Measurements from ENCODE around the gene YWHAH.
"Not testable (repeated sequence)": the region's sequence is repeated elsewhere in the genome, so short reads cannot be mapped to it uniquely, and the experiment has no call there.

YWHAH gene

DNA sequence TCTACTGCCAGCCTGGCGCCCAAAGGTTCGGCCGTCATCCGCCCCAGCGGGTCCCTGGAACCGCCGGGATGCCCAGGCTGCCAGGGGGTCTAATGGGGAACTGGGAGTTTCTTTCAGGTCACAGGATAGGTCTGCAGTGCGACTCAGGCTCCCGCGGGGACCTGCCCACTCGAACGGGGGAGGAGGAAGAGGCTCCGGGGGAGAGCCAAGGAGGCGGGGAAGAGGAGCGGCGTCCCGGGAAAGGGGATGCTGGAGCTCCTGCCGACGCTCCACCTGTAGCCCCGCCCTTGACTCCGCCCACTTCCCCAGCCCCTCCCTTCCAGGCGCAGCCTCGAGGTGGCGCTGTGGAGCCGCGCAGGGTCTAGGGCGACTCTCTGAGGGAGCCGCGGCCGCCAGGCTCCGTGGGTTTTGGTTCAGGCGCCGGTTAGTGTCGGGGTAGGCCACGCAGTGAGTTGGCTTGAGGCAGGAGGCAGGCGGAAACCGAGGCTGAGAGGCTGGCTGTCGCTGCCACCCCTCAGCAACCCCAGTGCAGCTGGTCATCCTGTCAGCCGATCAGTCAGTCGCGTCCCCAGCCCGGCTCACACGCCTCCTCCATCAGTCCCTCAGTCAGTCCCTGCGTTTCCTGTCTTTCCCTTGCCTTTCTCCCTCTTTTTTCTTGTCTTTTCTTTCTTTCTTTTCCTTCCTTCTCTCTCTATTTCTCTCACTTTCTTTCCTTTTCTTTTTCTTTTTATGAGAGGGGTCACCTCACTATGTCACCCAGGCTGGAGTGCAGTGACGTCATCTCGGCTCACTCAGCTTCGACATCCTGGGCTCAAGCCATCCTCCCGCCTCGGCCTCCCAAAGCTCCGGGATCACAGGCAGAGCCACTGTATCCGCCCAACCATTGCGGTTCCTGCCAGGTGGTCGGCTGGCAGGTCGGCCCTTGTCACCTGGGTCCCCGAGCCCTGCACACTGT, 26.4 kb downstream of the YWHAH start:
- intact Hi-C loops (cut with DNase I): no loop called here
- DNase-seq: peak; percentile 81 to 98 (median 88)

DNA sequence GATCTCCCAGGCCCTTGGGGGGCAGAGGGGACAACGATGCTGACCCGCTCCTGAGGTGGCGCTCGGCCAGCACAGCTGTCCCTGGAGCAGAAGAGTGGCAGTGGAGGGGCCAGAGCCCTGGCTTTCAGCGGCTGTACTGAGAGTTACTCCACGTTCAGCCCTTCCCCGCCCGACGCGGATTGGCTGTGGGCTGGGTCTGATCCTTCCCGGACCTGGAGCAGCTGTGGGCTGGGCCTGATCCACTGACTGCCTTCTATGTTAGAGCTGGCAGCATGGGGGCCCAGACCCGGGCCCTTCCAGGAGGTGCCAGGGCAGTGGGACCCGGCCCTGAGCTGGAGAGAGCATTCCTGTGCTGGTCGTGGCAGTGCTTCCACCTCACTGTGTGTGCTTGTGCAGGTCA, 27.8 kb downstream of the YWHAH start:
- DNase-seq: no peak
- intact Hi-C loops (cut with DNase I): no loop called here

DNA sequence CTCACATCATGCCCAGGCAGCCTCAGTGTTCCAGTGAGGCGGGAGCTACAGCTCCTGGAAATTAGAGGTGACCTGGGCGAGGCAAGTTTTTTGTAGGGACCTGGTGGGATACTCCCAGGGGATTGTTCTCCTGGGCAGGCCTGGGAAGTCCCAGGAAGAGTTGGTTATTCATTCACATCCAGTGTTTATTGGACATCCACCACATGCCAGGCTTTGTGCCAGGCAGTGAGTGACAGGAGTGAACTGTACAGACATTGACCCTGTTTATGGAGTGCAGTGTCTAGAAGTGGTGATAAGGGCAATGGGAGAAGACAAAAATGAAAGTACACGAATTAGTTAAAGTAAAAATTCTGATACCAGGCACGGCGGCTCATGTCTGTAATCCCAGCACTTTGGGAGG, 29.4 kb downstream of the YWHAH start:
- peak in 1 of 10 donors; percentile 44 for DNase-seq
- intact Hi-C loops (cut with DNase I): no loop called here

DNA sequence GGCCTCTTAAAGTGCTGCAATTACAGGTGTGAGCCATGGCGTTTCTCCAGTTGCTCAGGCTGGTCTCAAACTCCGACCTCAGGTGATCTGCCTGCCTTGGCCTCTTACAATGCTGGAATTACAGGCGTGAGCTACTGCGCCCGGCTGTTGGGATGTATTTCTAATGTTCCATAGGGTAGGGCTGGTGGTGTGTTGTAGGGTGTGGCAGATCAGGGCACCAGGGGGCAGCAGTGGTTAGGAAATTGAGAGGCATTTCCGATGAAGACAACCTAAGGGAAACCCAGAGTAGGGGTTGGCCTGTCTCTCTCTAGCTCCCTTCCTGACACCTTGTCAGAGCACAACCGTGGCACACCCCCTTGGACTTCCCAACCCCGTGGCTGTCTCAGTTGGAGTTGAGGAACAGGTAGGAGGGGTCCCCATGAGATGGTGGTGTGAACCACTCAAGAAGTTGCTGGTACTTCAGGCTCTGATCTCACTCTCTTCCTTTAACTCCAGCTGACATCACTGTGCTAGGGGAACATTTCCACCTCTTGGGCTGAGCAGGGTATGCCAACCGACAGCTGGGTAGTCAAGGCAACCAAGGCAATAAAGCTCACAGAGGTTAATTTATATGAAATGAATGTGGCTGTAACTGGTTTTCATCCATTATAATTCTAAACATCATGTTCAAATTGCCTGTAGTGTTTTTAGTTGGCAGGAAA, 33.0 kb downstream of the YWHAH start:
- intact Hi-C loops (cut with DNase I): loop anchor here (5.0 kb wide), 2 partner anchors 290 to 495 kb away; partner anchors contain the start of gene FBXO7

DNA sequence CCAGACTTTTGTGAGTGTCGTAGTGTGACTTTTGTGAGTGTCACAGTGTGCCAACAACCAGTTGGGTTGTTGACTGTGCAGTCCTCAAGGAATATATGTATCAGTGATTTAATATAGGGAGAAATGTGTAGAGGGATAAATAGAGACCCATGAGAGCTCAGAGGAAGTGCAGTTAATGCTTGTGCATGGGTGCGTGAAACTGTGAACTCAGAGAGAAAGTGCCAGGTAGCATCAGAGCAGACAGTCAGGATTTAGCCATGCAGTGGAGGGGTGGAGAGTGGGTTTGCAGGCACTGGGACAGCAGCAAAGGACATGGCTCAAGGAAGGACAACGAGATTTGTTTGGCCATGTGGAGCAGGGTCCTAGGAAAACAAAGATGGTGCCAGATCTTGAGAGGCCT, 33.6 kb downstream of the YWHAH start:
- intact Hi-C loops (cut with DNase I): loop anchor here (2.0 to 5.0 kb wide), 3 partner anchors 105 to 494 kb away; partner anchors contain the start of gene FBXO7
- peak in 1 of 10 donors; percentile 22 for DNase-seq

More for the DNA sequence above, 33.0 kb downstream of the YWHAH start:
- peak; percentile 30 to 94 (median 75) for DNase-seq

DNA sequence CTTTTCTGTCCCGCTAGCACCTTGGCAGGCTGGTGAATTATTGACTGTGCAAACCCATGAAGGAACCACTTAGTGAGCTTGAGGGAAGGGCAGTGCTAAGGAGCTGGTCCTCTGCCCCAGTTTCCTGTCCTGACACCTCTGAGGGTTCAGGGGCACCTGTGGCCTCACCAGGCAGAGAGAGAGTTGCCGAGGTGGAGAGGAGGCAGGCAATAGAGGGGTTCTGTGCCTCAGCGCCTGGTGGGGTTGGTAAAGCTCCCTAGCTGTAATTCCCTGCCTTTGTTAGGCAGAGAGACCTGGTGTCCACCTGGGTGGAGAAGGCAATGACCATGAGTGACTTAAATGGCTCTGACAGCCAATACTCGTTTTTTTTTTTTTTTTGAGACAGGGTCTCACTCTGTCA, 36.3 kb downstream of the YWHAH start:
- intact Hi-C loops (cut with DNase I): no loop called here

DNA sequence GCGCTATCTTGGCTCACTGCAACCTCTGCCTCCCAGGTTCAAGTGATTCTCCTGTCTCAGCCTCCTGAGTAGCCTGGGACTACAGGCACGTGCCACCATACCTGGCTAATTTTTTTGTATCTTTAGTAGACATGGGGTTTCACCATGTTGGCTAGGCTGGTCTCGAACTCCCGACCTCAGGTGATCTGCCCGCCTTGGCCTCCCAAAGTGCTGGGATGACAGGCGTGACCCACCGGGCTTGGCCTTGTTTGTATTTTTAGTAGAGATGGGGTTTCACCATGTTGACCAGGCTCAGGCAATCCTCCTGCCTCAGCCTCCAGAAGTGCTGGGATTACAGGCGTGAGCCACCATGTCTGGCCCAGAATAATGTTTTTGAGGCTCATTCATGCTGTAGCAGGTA, 37.6 kb downstream of the YWHAH start:
- peak in 1 of 10 donors; percentile 55 for DNase-seq
- intact Hi-C loops (cut with DNase I): not testable (repeated sequence)

More for the DNA sequence above, 36.3 kb downstream of the YWHAH start:
- peak in 1 of 10 donors; percentile 24 for DNase-seq

DNA sequence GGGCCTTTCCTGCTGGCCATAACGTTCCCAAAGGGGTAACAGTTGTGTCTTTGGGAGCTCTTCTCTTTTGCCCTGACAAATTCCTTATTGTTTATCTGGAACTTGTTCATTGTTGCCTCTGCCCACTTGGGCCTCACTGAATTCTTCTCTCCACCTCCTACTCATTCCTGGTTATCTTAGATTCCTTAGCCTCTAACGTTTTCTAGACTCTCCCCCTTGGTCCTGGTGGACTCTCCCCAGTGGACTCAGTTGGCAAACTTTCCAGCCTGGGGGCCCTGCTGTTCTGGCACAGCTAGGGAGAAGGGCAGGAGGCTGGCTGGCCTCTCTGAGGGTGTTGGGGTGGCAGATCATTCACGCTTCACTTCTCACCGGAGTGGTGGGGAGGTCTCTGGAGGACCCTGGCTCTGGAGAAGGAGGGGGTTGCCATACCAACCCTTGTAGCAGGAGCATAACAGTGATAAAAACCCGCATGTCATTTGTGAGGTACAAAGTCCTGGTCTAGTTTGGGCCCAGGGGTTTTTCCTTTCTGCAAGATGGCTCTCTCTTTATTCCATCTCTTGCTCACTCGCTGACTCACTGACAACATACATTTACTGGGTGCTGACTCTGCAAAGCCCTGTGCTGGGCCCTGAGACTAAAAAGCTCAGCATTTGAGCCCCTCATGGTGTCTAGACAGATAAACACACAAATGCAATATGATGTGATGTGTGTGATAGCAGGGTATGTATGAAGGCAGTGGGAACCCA, 39.7 kb downstream of the YWHAH start:
- peak in 1 of 10 donors; percentile 39 for DNase-seq
- intact Hi-C loops (cut with DNase I): no loop called here

DNA sequence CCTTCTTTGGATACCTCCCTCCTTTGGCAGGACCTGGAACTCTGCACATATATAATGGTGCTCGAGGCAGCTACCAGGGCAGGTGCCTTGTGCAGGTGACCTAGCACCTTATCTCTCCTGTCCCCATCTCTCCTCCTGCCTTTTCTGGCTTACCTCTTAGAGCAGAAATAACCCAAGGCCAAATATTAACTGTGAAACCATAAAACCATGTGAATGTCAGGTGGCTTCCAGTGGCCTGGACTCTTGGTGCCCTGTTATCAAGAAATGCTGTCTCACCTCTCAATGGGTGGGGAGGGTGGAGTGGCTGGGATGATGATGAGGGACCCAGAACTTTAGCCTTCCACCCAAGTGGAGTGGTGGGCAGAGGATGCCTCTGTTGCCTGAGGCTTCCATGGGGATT, 42.9 kb downstream of the YWHAH start:
- DNase-seq: no peak
- intact Hi-C loops (cut with DNase I): no loop called here

DNA sequence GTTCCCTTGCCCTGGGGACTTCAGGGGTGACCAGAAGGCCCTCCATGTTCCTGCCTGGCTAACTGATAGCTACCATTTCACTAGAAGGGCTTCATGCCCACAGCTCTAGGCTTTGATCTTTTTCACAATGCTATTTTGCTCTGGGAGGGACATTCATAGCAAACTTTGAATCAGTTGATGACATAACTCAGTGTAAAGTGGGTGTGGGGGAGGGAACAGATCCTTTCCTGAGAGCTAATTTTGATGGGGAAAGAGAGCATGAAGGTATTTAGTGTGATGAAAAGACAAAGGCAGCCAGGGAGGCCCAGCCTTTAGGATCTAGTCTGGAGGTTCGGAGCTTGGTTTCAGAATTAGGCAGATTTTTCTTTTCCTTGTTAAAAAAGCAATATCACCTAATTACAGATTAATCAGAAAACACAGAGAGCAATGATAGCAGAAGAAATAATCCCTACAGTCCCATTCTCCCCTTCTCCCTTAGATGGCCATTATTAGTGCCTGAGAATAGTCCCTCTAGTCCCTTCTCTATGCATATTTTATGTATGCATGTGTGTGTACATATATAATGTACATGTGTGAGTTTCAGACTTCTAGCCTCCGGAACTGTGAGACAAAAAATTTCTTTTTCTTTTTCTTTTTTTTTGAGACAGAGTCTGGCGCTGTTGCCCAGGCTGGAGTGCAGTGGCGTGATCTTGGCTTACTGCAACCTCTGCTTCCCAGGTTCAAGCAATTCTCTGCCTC, 46.9 kb downstream of the YWHAH start:
- intact Hi-C loops (cut with DNase I): no loop called here
- no peak for DNase-seq

DNA sequence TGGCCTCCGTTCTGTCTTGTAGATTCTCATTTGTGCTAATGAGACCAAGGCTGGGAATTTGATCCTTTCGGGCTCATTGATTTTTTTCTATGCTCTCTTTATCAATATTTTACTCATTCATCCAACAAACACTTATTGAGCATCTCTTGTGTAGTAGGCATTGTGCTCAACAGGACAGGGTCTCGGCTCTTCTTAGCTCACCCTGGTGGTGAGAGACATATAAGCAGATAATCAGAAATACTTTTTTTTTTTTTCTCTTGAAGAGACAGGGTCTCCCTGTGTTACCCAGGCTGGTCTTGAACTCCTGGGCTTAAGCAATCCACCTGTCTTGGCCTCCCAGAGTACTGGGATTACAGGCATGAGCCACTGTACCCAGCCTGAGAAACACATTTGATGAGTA, 50.7 kb downstream of the YWHAH start:
- DNase-seq: no peak

DNA sequence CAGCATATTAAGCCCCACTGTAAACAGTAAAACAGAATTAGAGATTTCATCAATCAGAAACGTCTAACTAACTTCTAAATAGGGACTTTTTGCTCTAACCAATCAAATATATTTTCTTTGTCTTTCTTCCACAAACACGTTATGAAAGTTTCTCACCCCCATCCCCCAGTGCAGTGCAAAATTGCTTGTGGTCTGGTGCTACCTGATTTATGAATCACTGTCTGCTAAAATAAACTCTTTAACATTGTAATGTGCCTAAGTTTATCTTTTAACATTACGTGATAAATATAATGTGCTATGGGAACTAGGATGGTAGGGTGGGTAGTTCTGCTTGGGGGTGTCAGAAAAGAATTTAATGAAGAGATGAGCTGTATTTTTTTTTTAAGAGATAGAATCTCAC, 51.5 kb downstream of the YWHAH start:
- intact Hi-C loops (cut with DNase I): no loop called here
- no peak for DNase-seq

More for the DNA sequence above, 50.7 kb downstream of the YWHAH start:
- intact Hi-C loops (cut with DNase I): no loop called here

DNA sequence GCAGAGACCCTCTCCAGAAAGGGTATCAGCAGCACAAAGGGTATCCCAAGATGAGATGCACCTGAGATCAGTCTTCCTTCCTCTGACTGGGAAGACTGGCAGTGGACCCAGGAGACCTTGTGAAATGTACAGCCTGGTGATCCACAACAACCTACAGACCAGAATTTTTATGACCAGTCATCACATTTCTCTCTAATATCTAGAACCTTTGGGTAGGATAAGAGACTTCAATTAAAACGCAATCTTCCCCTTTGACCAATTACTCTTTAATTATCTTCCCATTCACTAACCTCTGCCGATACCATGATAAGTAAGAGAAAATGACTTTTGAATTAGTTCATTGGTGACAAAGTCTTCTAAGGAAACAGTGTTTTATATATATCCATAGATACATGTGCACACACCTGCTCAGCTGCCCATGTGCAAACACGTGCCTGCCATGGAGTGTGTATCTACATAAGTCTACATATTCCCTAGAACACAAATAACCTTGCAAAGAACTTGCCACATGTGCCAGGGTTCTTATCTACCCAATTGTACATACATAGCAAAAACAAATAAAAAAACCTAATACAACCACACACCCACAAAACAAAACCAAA, 54.5 kb downstream of the YWHAH start:
- intact Hi-C loops (cut with DNase I): no loop called here
- no peak for DNase-seq

DNA sequence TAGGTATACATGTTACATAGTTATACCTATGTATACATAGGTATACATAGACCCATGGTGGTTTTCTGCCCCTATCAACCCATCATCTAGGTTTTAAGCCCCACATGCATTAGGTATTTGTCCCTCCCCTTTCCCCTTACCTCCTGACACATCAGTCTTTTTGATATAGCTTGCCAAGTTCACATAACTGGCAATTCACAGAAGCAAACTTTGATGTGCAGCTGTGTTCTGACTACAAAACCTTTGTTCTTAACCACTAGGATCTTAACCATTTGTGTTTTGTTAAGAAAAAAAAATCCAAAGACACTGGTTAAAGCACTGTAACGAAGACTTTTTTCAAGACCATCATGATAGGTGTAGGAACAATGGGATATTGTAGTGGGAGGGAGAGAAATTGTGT, 55.8 kb downstream of the YWHAH start:
- no peak for DNase-seq
- intact Hi-C loops (cut with DNase I): no loop called here

DNA sequence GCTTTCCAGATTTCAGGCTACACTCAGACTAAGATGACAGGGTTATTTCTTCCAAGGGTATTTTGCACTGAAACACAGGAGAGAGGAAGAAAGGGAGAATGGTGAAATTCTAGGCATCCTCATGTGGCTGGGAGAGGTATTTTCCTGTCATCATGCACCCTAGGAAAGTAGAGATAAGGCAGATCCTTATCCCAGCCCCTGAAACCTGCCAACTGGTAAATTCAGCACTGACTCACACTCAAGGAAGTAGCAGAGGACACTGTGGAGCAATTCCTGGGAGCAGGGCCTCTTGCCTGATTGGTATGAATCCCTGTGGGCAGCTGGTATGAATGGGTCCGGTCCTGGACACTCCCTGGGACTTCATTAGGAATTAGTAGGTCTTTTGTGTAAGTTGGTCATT, 61.1 kb downstream of the YWHAH start:
- intact Hi-C loops (cut with DNase I): no loop called here
- no peak for DNase-seq

Data from posterior cingulate gyrus (tissue), 11 donors.